RWPE1 (cell line): ENCODE measurements around the gene CRACDL.
"Not testable (repeated sequence)": the region's sequence is repeated elsewhere in the genome, so short reads cannot be mapped to it uniquely, and the experiment has no call there.

Experiments
- CTCF ChIA-PET: fragments of 350-600 bp; sonication (Branson Sonifier 250); formaldehyde crosslinking; extraction: SDS; loops from one replicate; lab custom pipeline; 2021; lab: Yijun Ruan, JAX
- POLR2A ChIA-PET: fragments of 400-600 bp; formaldehyde crosslinking; extraction: SDS; loops from one replicate; lab custom pipeline; 2020; ENCODE audit warnings: antibody characterized with exemption; ENCODE audit not compliant: low non-redundant PET; lab: Yijun Ruan, JAX
- DNase-seq: peaks from one replicate; pipeline ENCODE4 v3.0.0; 2012; ENCODE audit warnings: low spot score
- H3K27ac ChIP-seq: fragments of 450-650 bp; 2 replicates; pipeline ENCODE4 v1.5.1; 2017
- TF ChIP-seq, protein P1 (sequence below): fragments of 450-650 bp; conservative IDR thresholded peaks from 2 replicates; pipeline ENCODE4 v1.5.1; 2017; ENCODE audit warnings: low read depth, mild to moderate bottlenecking

Gene CRACDL

DNA sequence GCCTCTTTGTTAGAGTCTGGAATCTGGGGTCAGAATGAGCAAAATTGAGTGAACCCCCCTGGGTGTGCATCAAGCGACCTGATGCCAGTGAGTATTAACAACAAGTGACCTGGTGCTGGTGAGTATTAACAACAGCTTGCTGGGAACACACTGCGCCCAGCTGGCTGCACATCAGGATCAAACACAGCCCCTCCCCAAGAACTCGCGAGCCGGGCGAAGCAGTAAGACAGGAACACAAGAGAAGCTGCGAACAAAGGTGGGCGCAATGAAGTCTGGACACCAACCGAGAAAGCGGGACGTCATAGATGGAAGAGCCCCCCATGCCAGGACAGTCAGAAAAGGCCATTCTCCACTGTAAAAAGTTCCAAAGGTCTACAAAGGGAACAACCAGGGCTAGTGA lies 34.3 kb downstream of the CRACDL start:
- CTCF ChIA-PET, result no interaction called here
- no peak for DNase-seq
- no peak overlapping the region for H3K27ac ChIP-seq
- TF ChIP-seq, protein P1, sequence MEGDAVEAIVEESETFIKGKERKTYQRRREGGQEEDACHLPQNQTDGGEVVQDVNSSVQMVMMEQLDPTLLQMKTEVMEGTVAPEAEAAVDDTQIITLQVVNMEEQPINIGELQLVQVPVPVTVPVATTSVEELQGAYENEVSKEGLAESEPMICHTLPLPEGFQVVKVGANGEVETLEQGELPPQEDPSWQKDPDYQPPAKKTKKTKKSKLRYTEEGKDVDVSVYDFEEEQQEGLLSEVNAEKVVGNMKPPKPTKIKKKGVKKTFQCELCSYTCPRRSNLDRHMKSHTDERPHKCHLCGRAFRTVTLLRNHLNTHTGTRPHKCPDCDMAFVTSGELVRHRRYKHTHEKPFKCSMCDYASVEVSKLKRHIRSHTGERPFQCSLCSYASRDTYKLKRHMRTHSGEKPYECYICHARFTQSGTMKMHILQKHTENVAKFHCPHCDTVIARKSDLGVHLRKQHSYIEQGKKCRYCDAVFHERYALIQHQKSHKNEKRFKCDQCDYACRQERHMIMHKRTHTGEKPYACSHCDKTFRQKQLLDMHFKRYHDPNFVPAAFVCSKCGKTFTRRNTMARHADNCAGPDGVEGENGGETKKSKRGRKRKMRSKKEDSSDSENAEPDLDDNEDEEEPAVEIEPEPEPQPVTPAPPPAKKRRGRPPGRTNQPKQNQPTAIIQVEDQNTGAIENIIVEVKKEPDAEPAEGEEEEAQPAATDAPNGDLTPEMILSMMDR, result no peak
- POLR2A ChIA-PET, result interaction anchor here (0.6 kb wide), 1 partner anchor 30 kb away, joined by 3 read pairs; no protein-coding TSS in a partner anchor

DNA sequence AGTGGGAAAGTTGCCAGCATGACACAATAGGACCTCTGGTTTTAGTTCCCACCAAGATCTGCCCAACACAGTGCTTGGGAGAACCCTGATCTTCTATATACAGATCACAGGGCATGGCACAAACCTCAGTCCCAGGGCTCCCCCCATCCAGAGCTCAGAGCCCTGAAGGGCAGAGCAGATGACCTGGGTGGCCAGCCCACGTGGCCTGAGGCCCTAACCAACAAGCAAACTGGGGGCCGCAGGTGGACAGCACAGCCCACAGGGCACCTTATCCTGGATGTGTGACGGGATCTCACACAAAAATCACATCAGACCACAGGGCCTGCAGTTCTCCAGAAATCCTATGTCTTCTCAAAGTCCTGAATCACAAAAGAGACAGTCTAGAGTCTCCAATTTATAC lies 34.7 kb downstream of the CRACDL start:
- TF ChIP-seq, protein P1, result no peak
- POLR2A ChIA-PET, result no interaction called here
- no peak overlapping the region for H3K27ac ChIP-seq
- CTCF ChIA-PET, result no interaction called here
- no peak for DNase-seq

DNA sequence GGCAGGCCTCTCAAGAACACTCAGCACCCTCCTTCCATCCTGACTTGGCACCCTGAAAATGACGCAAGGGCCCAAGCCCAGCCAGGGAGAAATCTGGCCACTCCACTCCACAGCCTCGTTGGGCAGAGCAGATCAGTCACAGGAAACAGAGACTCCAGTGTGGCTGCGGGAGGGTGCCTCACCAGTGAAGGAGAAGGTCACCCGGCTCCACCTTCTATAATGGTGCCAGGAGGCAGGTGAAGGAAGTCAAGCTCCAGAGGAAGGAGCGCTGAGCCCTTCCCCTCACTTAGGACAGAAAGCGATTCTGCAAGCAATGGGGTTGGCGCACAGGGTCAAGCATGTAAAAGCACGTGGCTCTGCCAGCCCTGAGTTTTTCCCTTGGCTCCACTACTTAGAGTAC lies 35.3 kb downstream of the CRACDL start:
- ChIA-PET POLR2A (no interaction called here), CTCF (no interaction called here)
- no peak for DNase-seq
- TF ChIP-seq, protein P1, result no peak
- no peak overlapping the region for H3K27ac ChIP-seq

DNA sequence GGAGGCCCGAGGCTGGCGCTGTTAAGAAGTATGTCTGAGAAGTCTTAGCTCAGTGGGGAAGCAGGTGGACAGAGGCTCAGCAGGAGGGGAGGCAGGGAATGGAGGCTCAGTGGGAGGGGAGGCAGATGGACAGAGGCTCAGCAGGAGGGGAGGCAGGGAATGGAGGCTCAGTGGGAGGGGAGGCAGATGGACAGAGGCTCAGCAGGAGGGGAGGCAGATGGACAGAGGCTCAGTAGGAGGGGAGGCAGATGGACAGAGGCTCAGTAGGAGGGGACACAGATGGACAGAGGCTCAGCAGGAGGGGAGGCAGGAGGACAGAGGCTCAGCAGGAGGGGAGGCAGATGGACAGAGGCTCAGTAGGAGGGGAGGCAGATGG lies 36.3 kb downstream of the CRACDL start:
- POLR2A ChIA-PET, DNase-seq: not testable (repeated sequence)

DNA sequence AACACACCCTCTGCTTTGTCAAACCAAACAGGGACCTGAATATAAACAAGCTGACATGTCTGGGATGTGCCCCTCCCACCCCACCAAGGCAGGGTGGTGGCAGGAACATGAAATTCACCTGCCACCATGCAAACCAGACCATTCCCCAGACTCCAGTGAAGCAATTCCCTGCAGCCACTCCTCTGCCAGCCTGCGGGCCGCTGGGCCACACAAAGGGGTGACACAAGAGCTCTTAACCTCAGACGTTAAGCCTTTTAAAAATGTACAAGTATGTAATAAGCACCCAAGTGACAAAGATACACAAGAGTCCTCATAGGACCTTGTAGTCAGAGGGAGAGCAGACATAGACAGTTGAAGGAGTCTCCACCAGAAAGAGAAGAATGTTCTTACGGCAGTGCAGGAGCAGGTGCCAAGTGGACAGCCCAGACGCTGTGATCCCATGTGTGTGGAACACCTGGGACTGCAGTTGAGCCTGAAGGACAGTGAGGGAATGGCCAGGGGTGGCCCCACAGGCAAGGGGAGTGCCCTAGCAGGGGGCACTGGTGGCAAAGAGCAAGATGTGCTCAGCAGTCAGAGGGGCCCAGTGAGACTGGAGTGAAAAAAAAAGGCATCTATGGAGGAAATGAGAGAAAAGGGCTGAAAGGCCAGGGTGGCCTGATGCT lies 36.9 kb downstream of the CRACDL start:
- POLR2A ChIA-PET, result no interaction called here

More for the DNA sequence above, 36.3 kb downstream of the CRACDL start:
- CTCF ChIA-PET, H3K27ac ChIP-seq: not testable (repeated sequence)

DNA sequence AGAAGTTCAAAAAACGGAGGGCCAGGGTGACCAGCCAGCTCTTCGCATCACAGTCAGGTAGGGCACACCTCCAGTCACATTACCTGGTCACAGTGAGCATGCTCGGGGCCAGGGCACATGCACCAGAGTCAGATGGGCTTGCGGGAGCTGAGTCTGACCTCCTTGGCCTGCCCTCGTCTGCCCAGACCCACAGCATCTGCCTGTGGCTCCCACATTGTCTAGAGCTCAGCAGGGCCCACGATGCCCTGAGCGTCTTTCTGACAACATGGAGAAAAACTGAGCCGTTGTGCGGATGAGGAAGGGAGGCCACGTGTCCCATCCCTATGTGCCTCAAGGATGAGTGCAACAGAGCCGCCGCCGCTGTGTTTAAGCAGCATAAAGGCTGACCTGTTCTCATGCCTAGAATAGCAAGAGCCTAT lies 37.6 kb downstream of the CRACDL start:
- ChIA-PET CTCF (no interaction called here), POLR2A (no interaction called here)
- TF ChIP-seq, protein P1, result no peak

More for the DNA sequence above, 36.9 kb downstream of the CRACDL start:
- DNase-seq, result no peak
- TF ChIP-seq, protein P1, result no peak
- no peak overlapping the region for H3K27ac ChIP-seq
- CTCF ChIA-PET, result no interaction called here

DNA sequence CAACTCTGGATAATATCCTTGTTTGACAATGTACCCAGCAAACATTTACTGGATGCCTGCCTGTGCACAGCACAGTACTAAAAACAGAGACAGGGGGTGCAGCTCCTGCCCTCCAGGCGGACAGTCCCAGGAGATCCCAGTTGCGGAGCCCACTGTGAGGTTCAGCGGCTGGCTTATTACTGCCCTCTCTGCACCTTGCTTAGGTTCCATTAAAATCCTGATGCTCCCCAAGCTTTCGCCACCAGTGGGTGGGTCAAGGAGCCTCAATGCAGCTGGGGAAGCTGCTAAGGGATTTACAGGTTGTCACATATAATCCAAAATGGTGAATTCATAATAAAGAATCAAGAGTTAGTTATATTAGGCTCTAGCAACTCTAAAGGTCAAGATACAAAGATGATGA lies 38.3 kb downstream of the CRACDL start:
- DNase-seq, result no peak
- ChIA-PET CTCF (no interaction called here), POLR2A (no interaction called here)
- no peak overlapping the region for H3K27ac ChIP-seq
- TF ChIP-seq, protein P1, result no peak

More for the DNA sequence above, 37.6 kb downstream of the CRACDL start:
- H3K27ac ChIP-seq, result no peak overlapping the region
- no peak for DNase-seq
